Lung (tissue), 12 donors: ENCODE measurements around the gene FAM107A. TPM values are rescaled to one million over a fixed set of nuclear protein-coding genes. Genes with fewer than 3 reads are reported as not detected.

Experiments
- ATAC-seq: fragments of 200-7000 bp; cut with Tn5 transposase; one replicate; pipeline ENCODE4 v1.9.1; 2020; ENCODE audit warnings: moderate number of reproducible peaks; ENCODE audit not compliant: insufficient read depth, low FRiP score
- DNase-seq, 3 donors: peaks; one replicate each; pipeline ENCODE4 v3.0.0-alpha.2; 2013 to 2017
- H3K27ac ChIP-seq, 2 donors: one replicate each; pipeline ENCODE4 v1.5.1; 2013; ENCODE audit warnings: mild to moderate bottlenecking in 2 of 2, moderate library complexity in 2 of 2, control low read depth in 1 of 2, inconsistent platforms in 1 of 2, low read depth in 1 of 2, low read length in 1 of 2
- H3K27me3 ChIP-seq, 3 donors: one replicate each; pipeline ENCODE4 v1.5.1; 2013; ENCODE audit warnings: low read length in 2 of 3; ENCODE audit not compliant: control insufficient read depth in 3 of 3, insufficient read depth in 3 of 3
- H3K36me3 ChIP-seq, 4 donors: one replicate each; pipeline ENCODE4 v1.5.1; 2013; ENCODE audit warnings: low read length in 4 of 4, mild to moderate bottlenecking in 1 of 4, moderate library complexity in 1 of 4; ENCODE audit not compliant: control insufficient read depth in 4 of 4, insufficient read depth in 4 of 4
- H3K4me1 ChIP-seq, 5 donors: one replicate each; pipeline ENCODE4 v1.5.1; 2013; ENCODE audit warnings: low read length in 5 of 5, mild to moderate bottlenecking in 2 of 5, moderate library complexity in 1 of 5; ENCODE audit not compliant: control insufficient read depth in 5 of 5, insufficient read depth in 5 of 5
- H3K4me3 ChIP-seq: one replicate; pipeline ENCODE4 v1.5.1; 2013; ENCODE audit warnings: mild to moderate bottlenecking, control low read depth, moderate library complexity
- H3K9ac ChIP-seq, 2 donors: one replicate each; pipeline ENCODE4 v1.5.1; 2013; ENCODE audit warnings: low read length in 2 of 2, control low read depth in 1 of 2; ENCODE audit not compliant: insufficient read depth in 1 of 2
- H3K9me3 ChIP-seq, 4 donors: one replicate each; pipeline ENCODE4 v1.5.1; 2013; ENCODE audit warnings: low read length in 3 of 4, mild to moderate bottlenecking in 1 of 4, moderate library complexity in 1 of 4; ENCODE audit not compliant: control insufficient read depth in 4 of 4, insufficient read depth in 3 of 4
- WGBS, 2 donors: extraction: QIAGEN DNeasy Blood & Tissue Kit; methylation state at CpG; one replicate each; pipeline ENCODE4 v1.1.7; 2013; 5-methylcytosine and 5-hydroxymethylcytosine counted together
- polyA plus RNA-seq, 2 donors: library from polyadenylated mRNA; stranded (reverse); fragments of 200-250 nt; gene quantifications; one replicate each; pipeline ENCODE4 v1.2.1, GENCODE V29; 2013
- total RNA-seq, 2 donors: library from RNA; depleted of rRNA in 1 of 2; stranded (reverse); fragments of >200 nt in 1 of 2; gene quantifications; one replicate each; pipeline ENCODE4 v1.2.1, GENCODE V29; 2014 to 2021
- TF ChIP-seq, protein P1 (sequence below): IDR thresholded peaks from 2 replicates; pipeline ENCODE4 v1.5.1; 2012; ENCODE audit warnings: mild to moderate bottlenecking; ENCODE audit errors: control extremely low read depth, extremely low read depth
- donor health status: control.
- donor health status: control.
- donor health status: Bipolar disorder and iron deficiency.
- donor health status: healthy.
- donor health status: DM: yes; HTN: yes; CAD: no.

Gene FAM107A
- total and polyA plus RNA-seq, 4 donors = 4.2 to 83.6 (median 34.7) TPM

DNA sequence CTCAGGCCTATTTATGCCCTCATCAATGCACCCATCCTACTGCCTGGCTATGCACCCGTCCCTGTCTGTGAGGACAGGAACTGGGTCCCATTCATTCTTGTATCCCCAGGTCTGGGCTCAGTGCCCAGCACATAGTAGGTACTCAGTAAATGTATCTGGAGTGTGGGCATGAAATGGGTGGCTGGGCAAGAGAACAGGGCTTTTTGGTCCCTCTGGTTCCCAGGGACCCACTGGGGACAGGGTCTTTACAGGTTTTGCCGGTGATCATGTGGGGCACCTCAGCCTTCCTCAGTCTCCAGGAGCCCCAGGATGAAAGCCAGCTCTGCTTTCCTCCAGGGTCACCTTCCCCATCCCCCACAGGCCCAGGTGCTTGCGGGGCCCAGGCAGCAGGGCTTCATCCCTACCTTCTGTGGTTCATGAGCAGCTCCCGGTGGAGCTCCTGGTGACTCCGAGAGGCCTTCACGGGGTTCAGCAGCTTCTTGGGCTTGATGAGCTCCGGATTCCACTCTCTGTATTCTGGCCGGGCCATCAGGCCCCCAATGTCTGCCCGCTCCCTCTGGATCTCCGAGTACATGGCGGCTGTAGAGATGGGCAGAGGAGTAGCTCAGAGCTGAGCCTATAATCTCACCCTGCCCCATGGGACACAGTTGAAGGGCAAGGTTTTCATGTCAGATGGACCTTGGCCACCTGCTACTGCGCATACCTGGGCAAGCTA is 7.7 kb downstream of the FAM107A start:
- ATAC-seq (no peak), DNase-seq (no peak)
- TF ChIP-seq, protein P1, sequence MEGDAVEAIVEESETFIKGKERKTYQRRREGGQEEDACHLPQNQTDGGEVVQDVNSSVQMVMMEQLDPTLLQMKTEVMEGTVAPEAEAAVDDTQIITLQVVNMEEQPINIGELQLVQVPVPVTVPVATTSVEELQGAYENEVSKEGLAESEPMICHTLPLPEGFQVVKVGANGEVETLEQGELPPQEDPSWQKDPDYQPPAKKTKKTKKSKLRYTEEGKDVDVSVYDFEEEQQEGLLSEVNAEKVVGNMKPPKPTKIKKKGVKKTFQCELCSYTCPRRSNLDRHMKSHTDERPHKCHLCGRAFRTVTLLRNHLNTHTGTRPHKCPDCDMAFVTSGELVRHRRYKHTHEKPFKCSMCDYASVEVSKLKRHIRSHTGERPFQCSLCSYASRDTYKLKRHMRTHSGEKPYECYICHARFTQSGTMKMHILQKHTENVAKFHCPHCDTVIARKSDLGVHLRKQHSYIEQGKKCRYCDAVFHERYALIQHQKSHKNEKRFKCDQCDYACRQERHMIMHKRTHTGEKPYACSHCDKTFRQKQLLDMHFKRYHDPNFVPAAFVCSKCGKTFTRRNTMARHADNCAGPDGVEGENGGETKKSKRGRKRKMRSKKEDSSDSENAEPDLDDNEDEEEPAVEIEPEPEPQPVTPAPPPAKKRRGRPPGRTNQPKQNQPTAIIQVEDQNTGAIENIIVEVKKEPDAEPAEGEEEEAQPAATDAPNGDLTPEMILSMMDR = no peak
- no peak overlapping the region for H3K9ac ChIP-seq
- peaks cover 0 to 13% (median 0%) of the 10 kb centered on the region in 4 donors for H3K36me3 ChIP-seq
- WGBS, 2 donors = 94 to 97% methylated on average over 12 of the region's 12 CpGs
- no peak overlapping the region for H3K4me3 ChIP-seq
- peaks cover 0 to 15% (median 4%) of the 10 kb centered on the region in 5 donors for H3K4me1 ChIP-seq
- H3K27me3 ChIP-seq = no peaks in the 10 kb centered on the region
- H3K9me3 ChIP-seq = no peaks in the 10 kb centered on the region
- no peak overlapping the region for H3K27ac ChIP-seq

DNA sequence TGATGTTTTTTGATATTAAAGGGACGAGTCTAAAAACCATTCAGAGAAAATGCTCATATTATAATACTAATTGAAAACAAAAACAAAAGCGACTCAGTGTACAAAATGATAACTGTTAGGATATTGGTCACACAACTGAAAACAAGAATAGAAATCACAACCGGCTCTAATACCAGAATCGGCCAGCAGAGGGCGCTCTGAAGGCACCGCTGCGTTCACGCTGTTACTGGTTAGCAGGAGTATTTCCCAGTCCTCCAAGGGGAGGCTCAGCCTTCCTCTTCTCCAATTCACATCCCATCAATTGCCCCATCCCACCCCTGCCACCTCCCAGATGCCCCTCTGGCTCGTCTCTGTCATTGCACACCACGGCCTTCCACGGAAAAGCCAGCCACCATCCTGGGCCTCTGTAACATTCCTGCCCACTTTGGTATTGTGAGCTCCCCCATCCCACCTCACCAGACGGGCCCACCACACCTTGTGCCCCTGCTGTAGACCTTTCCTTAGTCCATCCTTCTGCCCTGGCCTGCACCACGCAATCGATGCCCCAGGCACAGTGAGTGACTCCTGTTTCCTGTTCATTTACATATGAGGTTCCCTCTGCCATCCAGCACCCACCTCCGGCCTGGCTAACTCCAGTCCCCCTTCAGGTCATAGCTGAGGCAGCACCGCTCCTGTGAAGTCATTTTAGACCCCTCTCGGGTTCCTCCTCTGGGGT is 8.5 kb downstream of the FAM107A start:
- H3K9me3 ChIP-seq = no peaks in the 10 kb centered on the region

DNA sequence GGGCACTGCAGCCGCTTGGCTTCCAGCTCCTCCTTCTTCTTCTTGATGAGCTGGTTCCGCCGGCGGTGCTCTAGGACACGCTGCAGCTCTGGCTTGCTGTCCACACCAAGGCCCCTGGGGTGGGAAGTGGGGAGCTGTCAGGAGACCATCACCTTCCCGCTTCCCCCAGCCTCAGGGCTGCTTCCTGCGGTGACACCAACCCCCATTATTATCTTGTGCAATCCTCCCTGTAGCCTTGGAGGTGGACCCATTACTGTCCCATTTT is 10.0 kb downstream of the FAM107A start:
- H3K9ac ChIP-seq = no peak overlapping the region
- H3K27me3 ChIP-seq = no peaks in the 10 kb centered on the region
- H3K27ac ChIP-seq = no peak overlapping the region
- ATAC-seq (no peak), DNase-seq (no peak)
- peaks cover 0 to 17% (median 0%) of the 10 kb centered on the region in 4 donors for H3K36me3 ChIP-seq
- no peak overlapping the region for H3K4me3 ChIP-seq
- no peaks in the 10 kb centered on the region for H3K9me3 ChIP-seq
- WGBS, 2 donors = 87 to 90% methylated on average over 7 of the region's 7 CpGs
- TF ChIP-seq, protein P1 = no peak
- H3K4me1 ChIP-seq = peaks cover 0 to 4% (median 0%) of the 10 kb centered on the region in 5 donors

More for the DNA sequence above, 8.5 kb downstream of the FAM107A start:
- Histone ChIP-seq H3K36me3 (peaks cover 0 to 14% (median 0%) of the 10 kb centered on the region in 4 donors), H3K27me3 (no peaks in the 10 kb centered on the region), H3K4me3 (no peak overlapping the region), H3K27ac (no peak overlapping the region), H3K4me1 (peaks cover 0 to 9% (median 4%) of the 10 kb centered on the region in 5 donors), H3K9ac (no peak overlapping the region)
- peak; percentile 51 for ATAC-seq
- DNase-seq = peak; percentile 74 to 82 (median 78)
- WGBS, 2 donors = 25 to 31% methylated on average over 17 of the region's 17 CpGs
- TF ChIP-seq, protein P1 = peak; percentile 89
